K562 (cell line): ENCODE measurements around the gene ZNF584. TPM values are rescaled to one million over a fixed set of nuclear protein-coding genes. Genes with fewer than 3 reads are reported as not detected.

Experiments
- CREM ChIP-seq: IDR thresholded peaks from 2 replicates; pipeline ENCODE4 v1.6.1; 2014; ENCODE audit warnings: antibody characterized with exemption, low read depth
- ELF2 ChIP-seq: fragments of 250-450 bp; sonication (Bioruptor Pico); IDR thresholded peaks from 2 replicates; pipeline ENCODE4 v1.5.0; 2021; ENCODE audit warnings: mild to moderate bottlenecking
- GABPB1 ChIP-seq: sonication (generic); formaldehyde crosslinking; IDR thresholded peaks from 2 replicates; pipeline ENCODE4 v1.8.0; 2022; ENCODE audit warnings: mild to moderate bottlenecking, missing genetic modification reagents
- MXI1 ChIP-seq: IDR thresholded peaks from 2 replicates; pipeline ENCODE4 v1.6.1; 2011; ENCODE audit warnings: low read depth, mild to moderate bottlenecking, improper control_type of control experiment, low read length
- NEUROD1 ChIP-seq: fragments of 150-350 bp; IDR thresholded peaks from 2 replicates; pipeline ENCODE4 v1.6.1; 2014; ENCODE audit warnings: borderline replicate concordance, low read length, low read depth; ENCODE audit not compliant: partially characterized antibody
- SMARCA4 ChIP-seq: fragments of 450-650 bp; IDR thresholded peaks from 2 replicates; pipeline ENCODE4 v1.6.1; 2016
- SNIP1 ChIP-seq: fragments of 450-650 bp; IDR thresholded peaks from 2 replicates; pipeline ENCODE4 v1.7.1; 2017; ENCODE audit warnings: low read depth, mild to moderate bottlenecking
- TAF1 ChIP-seq: IDR thresholded peaks from 2 replicates; pipeline ENCODE4 v1.6.1; 2011; ENCODE audit warnings: mild to moderate bottlenecking, low read length, moderate library complexity; ENCODE audit not compliant: insufficient read depth, control insufficient read depth, severe bottlenecking; ENCODE audit errors: extremely low read depth
- TRIM28 ChIP-seq: fragments of 450-650 bp; IDR thresholded peaks from 2 replicates; pipeline ENCODE4 v1.6.1; 2017
- ZFX ChIP-seq: sonication (generic); formaldehyde crosslinking; IDR thresholded peaks from 2 replicates; pipeline ENCODE4 v1.8.0; 2022; ENCODE audit warnings: mild to moderate bottlenecking, missing genetic modification reagents, moderate library complexity
- ZNF347 ChIP-seq: fragments of 450-650 bp; formaldehyde crosslinking; IDR thresholded peaks from 2 replicates; pipeline ENCODE4 v1.4.0; 2020; ENCODE audit warnings: low read depth, mild to moderate bottlenecking, moderate library complexity
- polyA plus RNA-seq, 8 experiments: library from polyadenylated mRNA; depleted of rRNA in 4 of 8; stranded (reverse) in 5 of 8; unstranded in 3 of 8; fragments of >200 nt; fragmentation: Nextera tagmentation in 2 of 8; fragmentation: Illumina TruSeq in 1 of 8; extraction: Ambion mirVana in 2 of 8; extraction: Trizol in 1 of 8; gene quantifications; 2 replicates each; pipeline versions ENCODE4 v1.2.1 to v1.2.3, GENCODE V29; 2011 to 2014; ENCODE audit warnings: inconsistent platforms in 1 of 8, missing spikeins in 1 of 8
- total RNA-seq, 7 experiments: library from RNA; depleted of rRNA in 6 of 7; stranded (reverse); fragments of >200 nt in 6 of 7; fragmentation: Illumina TruSeq in 2 of 7; extraction: Trizol in 2 of 7; gene quantifications; 2 replicates each; pipeline versions ENCODE4 v1.2.1 to v1.2.3, GENCODE V29; 2011 to 2021; ENCODE audit warnings: low replicate concordance in 1 of 7
- TF ChIP-seq, protein P1 (sequence below): fragments of 450-650 bp; IDR thresholded peaks from 2 replicates; pipeline ENCODE4 v1.7.1; 2018; ENCODE audit warnings: mild to moderate bottlenecking, low read depth; ENCODE audit not compliant: partially characterized antibody
- TF ChIP-seq, protein P2 (sequence below): fragments of 450-650 bp; IDR thresholded peaks from 2 replicates; pipeline ENCODE4 v1.6.1; 2016; ENCODE audit warnings: mild to moderate bottlenecking
- TF ChIP-seq, protein P3 (sequence below): fragments of 250-450 bp; sonication (Bioruptor Pico); IDR thresholded peaks from 2 replicates; pipeline ENCODE4 v1.5.0; 2021
- TF ChIP-seq, protein P4 (sequence below), 3 experiments: fragments of 200-800 bp in 1 of 3; sonication (Bioruptor generic) in 1 of 3; sonication (generic) in 1 of 3; formaldehyde crosslinking in 1 of 3; IDR thresholded peaks; 2 replicates each; pipeline versions ENCODE4 v1.6.1 to v1.8.0; 2016 to 2022; ENCODE audit warnings: mild to moderate bottlenecking in 2 of 3, missing compliant biosample characterization in 2 of 3, missing genetic modification characterization in 2 of 3, missing genetic modification reagents in 1 of 3
- TF ChIP-seq, protein P5 (sequence below): fragments of 450-650 bp; IDR thresholded peaks from 2 replicates; pipeline ENCODE4 v1.6.1; 2017; ENCODE audit warnings: antibody characterized with exemption, mild to moderate bottlenecking

ZNF584 gene
- total and polyA plus RNA-seq, 9 of the 15 experiments (the other 6 are each of a cell fraction or from before 2014, with no cell fraction given), result 5.8 to 43.4 (median 24.6) TPM

DNA sequence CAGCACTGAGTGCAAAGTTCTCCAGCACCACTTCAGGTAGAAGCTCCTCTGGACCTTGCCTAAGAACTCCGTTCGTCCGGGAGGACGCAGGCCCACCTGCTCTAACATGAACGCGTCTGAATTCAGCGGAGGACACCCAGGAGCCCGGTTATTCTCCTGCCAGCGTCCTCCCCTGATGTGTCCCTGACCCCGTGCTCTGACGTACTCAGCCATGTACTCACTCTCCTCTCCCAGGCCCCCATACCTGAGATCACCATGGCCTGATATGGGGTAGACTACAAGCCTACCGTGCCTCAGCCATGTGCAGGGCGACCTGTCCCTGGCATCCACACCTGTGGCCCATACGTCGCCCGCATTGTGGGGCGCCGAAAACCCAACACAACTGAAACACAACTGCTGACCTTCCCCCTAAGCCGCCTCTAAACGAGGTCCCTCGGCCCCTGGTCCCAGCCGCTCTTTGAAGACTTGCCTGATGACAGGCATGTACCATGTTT lies 744 bp upstream of the ZNF584 start (continued):
- TF ChIP-seq TAF1 (no peak), MXI1 (no peak), GABPB1 (CRISPR knock-in tag) (no peak), SMARCA4 (no peak; the same call in 1 of the 2 replicates), TRIM28 (no peak), ZFX (CRISPR knock-in tag) (no peak), ELF2 (no peak), NEUROD1 (no peak), CREM (peak; percentile 59; the same call in 1 of the 2 replicates), ZNF347 (no peak), SNIP1 (no peak)
- TF ChIP-seq, protein P1, sequence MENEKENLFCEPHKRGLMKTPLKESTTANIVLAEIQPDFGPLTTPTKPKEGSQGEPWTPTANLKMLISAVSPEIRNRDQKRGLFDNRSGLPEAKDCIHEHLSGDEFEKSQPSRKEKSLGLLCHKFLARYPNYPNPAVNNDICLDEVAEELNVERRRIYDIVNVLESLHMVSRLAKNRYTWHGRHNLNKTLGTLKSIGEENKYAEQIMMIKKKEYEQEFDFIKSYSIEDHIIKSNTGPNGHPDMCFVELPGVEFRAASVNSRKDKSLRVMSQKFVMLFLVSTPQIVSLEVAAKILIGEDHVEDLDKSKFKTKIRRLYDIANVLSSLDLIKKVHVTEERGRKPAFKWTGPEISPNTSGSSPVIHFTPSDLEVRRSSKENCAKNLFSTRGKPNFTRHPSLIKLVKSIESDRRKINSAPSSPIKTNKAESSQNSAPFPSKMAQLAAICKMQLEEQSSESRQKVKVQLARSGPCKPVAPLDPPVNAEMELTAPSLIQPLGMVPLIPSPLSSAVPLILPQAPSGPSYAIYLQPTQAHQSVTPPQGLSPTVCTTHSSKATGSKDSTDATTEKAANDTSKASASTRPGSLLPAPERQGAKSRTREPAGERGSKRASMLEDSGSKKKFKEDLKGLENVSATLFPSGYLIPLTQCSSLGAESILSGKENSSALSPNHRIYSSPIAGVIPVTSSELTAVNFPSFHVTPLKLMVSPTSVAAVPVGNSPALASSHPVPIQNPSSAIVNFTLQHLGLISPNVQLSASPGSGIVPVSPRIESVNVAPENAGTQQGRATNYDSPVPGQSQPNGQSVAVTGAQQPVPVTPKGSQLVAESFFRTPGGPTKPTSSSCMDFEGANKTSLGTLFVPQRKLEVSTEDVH, result peak; percentile 24
- TF ChIP-seq, protein P2, sequence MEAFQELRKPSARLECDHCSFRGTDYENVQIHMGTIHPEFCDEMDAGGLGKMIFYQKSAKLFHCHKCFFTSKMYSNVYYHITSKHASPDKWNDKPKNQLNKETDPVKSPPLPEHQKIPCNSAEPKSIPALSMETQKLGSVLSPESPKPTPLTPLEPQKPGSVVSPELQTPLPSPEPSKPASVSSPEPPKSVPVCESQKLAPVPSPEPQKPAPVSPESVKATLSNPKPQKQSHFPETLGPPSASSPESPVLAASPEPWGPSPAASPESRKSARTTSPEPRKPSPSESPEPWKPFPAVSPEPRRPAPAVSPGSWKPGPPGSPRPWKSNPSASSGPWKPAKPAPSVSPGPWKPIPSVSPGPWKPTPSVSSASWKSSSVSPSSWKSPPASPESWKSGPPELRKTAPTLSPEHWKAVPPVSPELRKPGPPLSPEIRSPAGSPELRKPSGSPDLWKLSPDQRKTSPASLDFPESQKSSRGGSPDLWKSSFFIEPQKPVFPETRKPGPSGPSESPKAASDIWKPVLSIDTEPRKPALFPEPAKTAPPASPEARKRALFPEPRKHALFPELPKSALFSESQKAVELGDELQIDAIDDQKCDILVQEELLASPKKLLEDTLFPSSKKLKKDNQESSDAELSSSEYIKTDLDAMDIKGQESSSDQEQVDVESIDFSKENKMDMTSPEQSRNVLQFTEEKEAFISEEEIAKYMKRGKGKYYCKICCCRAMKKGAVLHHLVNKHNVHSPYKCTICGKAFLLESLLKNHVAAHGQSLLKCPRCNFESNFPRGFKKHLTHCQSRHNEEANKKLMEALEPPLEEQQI, result no peak
- TF ChIP-seq, protein P3, sequence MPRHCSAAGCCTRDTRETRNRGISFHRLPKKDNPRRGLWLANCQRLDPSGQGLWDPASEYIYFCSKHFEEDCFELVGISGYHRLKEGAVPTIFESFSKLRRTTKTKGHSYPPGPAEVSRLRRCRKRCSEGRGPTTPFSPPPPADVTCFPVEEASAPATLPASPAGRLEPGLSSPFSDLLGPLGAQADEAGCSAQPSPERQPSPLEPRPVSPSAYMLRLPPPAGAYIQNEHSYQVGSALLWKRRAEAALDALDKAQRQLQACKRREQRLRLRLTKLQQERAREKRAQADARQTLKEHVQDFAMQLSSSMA, result no peak
- TF ChIP-seq, protein P4, sequence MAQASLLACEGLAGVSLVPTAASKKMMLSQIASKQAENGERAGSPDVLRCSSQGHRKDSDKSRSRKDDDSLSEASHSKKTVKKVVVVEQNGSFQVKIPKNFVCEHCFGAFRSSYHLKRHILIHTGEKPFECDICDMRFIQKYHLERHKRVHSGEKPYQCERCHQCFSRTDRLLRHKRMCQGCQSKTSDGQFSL (CRISPR knock-in tag; IDR thresholded peaks at IDR 0.05), result no peak
- TF ChIP-seq, protein P4 (tag; IDR thresholded peaks at IDR 0.05), result no peak; a peak in 1 of 4 replicates
- TF ChIP-seq, protein P5, sequence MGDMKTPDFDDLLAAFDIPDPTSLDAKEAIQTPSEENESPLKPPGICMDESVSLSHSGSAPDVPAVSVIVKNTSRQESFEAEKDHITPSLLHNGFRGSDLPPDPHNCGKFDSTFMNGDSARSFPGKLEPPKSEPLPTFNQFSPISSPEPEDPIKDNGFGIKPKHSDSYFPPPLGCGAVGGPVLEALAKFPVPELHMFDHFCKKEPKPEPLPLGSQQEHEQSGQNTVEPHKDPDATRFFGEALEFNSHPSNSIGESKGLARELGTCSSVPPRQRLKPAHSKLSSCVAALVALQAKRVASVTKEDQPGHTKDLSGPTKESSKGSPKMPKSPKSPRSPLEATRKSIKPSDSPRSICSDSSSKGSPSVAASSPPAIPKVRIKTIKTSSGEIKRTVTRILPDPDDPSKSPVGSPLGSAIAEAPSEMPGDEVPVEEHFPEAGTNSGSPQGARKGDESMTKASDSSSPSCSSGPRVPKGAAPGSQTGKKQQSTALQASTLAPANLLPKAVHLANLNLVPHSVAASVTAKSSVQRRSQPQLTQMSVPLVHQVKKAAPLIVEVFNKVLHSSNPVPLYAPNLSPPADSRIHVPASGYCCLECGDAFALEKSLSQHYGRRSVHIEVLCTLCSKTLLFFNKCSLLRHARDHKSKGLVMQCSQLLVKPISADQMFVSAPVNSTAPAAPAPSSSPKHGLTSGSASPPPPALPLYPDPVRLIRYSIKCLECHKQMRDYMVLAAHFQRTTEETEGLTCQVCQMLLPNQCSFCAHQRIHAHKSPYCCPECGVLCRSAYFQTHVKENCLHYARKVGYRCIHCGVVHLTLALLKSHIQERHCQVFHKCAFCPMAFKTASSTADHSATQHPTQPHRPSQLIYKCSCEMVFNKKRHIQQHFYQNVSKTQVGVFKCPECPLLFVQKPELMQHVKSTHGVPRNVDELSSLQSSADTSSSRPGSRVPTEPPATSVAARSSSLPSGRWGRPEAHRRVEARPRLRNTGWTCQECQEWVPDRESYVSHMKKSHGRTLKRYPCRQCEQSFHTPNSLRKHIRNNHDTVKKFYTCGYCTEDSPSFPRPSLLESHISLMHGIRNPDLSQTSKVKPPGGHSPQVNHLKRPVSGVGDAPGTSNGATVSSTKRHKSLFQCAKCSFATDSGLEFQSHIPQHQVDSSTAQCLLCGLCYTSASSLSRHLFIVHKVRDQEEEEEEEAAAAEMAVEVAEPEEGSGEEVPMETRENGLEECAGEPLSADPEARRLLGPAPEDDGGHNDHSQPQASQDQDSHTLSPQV, result peak; percentile 41; the same call in 1 of the 2 replicates
